GM21381 (cell line): ENCODE results near the gene APOBEC3F.
"Not testable (repeated sequence)": the region's sequence is repeated elsewhere in the genome, so short reads cannot be mapped to it uniquely, and the experiment has no call there.

Experiments
- ATAC-seq: cut with Tn5 transposase; IDR thresholded peaks from one replicate; pipeline ENCODE4 v1.9.1; 2021; ENCODE audit warnings: mild to moderate bottlenecking, moderate library complexity; ENCODE audit not compliant: unreplicated experiment

The APOBEC3F gene

DNA sequence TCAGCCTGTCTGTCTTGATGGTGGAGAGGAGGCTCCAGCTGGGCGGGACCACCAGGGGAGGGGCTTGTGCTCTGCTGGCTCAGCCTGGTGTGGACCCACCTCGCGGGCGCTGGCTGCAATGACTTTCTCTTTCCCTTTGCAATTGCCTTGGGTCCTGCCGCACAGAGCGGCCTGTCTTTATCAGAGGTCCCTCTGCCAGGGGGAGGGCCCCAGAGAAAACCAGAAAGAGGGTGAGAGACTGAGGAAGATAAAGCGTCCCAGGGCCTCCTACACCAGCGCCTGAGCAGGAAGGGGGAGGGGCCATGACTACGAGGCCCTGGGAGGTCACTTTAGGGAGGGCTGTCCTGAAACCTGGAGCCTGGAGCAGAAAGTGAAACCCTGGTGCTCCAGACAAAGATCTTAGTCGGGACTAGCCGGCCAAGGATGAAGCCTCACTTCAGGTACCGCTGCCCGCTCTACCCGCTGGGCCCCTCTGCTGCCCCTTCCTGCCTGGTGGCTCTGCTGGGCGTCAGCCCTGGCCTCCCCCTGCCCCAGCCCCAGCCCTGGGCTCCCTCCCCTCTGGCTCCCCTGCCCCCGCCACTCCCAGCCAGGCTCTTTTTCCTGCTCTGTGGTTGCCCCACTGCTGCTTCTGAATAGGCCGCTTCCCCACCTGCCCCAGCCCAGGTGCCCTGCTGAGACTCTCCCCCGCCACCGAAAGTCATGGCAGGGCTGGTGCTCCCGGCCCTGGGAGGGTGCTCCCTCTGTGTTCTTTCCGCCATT, at the start of gene APOBEC3F:
TSS of gene APOBEC3F (plus strand) at position 327 of the 759 bp plus-strand sequence. CDS start at position 424, 97 bp downstream.
- peak; percentile 82 for ATAC-seq

DNA sequence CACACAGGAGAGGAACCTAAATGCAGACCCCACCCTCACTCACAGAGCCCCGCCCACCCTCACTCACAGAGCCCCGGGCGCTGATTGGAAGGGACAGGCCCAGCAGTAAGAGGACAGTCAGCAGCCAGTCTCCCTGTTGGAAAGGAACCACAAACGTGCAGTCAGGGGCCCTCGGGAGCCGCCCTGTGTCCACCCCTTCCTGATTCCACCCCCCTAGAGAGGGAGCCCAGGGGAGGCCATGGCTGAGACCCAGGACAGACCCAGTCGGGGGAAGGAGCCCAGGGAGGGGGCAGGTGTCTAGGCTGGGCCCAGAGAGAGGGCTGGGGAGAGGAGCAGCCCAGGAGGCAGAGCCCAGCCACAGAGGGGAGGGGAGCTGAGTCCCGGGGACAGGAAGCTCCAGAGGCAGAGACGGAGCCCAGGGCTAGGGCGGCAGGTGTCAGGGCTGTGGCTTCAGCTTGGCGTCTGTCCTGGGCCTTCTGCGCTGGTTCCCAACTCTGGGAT, 47.7 kb upstream of the APOBEC3F start:
- not testable (repeated sequence) for ATAC-seq

DNA sequence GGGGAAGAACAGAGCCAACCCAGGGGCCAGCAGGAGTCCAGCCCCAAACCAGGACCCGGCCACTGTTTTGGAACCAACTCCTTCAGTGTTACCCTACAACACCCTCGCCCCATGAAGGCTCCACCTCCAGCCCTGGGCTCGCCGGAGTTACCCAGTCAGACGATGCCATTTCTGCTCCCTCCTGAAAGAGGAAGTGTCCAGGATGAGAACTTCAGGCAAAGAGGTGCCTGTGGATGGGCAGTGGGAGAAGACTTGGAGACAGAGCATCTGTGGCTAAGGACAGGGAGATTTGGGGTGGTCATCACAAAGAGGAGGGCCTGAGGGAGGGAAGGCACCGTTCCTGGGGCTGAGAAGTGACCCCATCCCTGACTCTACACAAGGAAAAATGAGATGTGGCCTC, 44.6 kb upstream of the APOBEC3F start:
- no peak for ATAC-seq

DNA sequence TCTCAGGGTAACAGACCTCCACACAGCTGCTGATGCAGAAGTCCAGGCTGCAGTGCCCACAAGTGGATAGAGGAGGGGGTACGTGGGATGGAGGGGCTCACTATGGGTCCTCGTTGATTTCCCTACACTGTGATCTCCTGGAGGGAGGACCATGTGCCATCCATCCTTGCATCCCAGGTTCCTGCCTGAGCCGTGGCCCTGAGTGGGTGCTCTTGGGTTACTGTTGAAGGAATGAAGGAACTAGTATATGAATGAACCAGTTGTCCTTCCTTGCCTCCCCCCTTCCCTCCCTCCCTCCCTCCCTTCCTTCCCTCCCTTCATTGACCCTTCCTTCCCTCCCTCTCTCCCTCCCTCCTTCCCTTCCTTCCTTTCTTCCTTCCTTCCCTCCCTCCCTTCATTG, 43.1 kb upstream of the APOBEC3F start:
- ATAC-seq = no peak

DNA sequence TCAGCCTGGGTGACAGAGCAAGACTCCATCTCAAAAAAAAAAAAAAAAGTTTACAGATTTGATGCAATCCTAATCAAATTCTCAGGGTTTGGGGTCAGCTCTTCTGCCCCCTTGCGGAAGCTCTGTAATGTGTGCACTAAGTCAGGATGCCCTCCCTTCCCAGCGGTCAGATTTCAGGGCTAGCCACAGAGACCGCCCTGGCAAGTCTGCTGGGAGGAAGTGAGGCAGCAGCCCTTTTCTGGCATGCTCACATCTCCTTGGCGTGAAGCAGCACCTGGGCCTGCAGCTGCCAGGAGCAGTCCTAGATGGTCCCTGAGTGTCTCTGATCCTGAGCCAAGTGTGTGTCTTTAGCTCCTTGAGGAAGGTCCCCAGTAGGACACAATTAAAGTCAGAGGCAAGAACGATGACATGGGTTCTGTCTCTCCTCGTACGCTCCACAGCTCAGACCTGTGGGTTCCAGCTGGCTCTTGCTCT, 37.5 kb upstream of the APOBEC3F start:
- ATAC-seq = peak; percentile 78

DNA sequence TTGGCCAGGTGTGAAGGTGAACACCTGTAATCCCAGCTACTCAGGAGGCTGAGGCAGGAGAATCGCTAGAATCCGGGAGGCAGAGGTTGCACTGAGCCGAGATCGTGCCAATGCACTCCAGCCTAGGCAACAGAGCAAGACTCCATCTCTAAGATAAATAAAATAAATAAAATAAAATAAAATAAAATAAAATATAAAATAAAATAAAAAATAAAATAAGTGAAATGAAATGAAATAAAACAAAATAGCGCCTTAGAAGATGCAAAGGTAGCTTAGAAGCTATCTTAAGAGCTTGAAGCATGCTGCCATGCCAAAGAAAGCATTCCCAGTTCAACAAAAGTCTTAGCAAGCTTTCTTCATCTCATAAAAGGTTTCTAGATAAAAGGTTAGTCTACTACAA, 33.5 kb upstream of the APOBEC3F start:
- no peak for ATAC-seq

DNA sequence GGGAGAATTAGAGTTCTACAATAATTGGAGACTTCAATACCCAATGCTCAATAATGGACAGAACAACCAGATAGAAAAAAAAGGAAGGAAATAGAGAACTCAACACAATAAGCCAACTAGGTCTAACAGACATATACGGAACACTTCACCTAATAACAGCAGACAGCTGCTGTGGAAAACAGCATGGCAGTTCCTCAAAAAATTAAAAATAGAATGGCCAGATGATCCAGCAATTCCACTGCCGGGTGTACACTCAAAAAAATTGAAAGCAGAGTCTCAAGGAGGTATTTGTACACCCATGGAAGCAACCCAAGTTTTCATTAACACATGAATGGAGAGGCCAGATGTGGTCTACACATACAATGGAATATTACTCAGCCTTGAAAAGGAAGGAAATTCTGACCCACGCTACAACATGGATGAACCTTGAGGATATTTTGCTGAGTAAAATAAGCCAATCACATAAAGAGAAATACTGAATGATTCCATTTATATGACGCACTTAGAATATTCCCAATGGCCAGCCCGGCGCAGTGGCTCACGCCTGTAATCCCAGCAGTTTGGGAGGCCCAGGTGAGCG, 32.3 kb upstream of the APOBEC3F start:
- not testable (repeated sequence) for ATAC-seq

DNA sequence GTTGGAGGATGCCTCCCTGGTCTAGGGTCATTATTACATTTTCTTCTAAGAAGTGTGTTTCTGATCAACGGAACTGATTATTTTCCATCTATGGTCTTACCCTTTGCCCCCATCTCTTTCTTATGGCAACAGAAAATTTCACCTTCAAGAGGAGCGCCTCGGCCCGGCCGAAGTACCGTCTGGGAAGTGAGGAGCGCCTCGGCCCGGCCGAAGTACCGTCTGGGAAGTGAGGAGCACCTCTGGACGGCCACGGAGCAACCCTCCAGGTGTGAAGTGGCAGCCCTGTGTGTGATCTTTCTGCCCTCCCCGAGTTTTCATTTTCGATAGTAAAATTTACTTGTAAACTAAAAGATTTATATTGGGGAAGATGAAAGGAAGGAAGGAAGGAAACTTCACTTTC, 29.7 kb upstream of the APOBEC3F start:
- ATAC-seq = no peak

DNA sequence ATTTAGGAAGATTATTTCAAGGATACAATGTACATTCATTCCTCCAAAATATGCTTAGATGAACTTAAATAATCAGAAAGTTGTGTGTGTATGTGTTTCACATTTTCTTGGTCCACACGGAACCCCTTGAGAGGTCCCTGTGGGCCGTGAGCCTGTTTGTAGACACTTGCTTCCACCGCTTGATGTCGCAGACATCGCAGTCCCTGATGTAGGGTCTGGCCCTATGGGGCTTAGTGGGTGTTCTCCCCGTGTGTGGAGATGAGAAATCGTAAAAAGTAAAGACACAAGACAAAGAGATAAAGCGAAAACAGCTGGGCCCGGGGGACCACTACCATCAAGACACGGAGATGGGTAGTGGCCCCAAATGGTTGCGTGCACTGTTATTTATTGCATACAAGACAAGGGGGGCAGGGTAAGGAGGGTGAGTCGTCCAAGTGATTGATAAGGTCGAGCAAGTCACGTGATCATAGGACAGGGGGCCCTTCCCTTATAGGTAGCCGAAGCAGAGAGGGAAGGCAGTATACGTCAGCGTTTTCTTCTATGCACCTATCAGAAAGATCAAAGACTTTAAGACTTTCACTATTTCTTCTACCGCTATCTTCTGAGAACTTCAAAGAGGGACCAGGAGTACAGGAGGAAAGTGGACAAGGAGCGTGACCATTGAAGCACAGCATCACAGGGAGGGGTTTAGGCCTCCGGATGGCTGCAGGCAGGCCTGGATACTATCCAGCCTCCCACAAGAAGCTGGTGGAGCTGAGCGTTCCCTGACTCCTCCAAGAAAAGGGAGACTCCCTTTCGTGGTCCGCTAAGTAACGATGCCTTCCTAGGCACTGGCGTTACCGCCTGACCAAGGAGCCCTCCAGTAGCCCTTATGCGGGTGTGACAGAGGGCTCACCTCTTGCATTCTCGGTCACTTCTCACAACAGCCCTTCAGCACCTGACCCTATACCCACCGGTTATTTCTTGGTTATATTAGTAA, 27.8 kb upstream of the APOBEC3F start:
- no peak for ATAC-seq

DNA sequence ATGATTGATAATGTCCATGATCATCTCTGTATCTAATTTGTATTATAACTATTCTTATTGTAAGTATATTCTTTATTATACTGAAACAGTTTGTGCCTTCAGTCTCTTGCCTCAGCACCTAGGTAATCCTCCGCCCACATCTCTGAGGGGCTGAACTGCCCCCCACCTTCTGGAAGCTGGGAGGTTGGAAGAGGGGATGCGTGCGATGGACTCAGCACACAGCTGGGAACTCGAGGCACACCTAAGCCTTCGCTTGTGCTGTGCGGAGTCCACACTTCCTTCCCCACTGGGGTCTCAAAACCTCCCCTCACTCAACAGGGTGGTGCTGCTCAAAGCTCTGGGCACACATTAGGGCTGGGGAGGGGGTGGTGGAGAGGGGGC, 27.1 kb upstream of the APOBEC3F start:
- ATAC-seq = not testable (repeated sequence)

DNA sequence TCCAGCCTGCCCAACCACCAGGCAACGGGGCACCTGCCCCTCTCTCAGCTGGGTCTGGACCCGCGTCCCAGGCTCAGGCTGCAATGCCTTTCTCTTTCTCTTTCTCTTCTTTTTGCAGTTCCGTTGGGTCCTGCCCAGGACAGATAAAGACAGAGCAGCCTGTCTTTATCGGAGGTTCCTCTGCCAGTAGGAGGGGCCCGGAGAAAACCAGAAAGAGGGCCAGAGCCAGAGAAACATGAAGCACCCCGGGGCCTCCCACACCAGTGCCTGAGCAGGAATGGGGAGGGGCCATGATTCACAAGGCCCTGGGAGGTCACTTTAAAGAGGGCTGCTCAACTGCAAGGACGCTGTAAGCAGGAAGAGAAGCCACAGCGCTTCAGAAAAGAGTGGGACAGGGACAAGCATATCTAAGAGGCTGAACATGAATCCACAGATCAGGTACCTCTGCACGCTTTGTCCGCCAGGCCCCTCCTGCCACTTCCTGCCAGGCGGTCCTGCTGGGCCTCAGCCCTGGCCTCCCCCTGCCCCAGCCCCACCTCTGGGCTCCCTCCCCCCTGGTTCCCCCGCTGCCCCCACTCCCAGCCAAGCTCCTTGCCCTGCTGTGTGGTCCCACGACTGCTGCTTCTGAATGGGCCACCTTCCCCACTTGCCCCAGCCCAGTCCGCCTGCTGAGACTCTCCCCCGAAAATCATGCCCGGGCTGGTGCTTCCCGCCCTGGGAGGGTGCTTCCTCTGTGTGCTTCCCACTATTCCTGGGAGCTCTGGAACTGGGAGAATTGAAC, 26.5 kb upstream of the APOBEC3F start, which contains the start of gene APOBEC3C:
TSS of gene APOBEC3C (plus strand) at position 316 of the 781 bp plus-strand sequence. CDS start at position 422, 106 bp downstream.
- peak; percentile 81 for ATAC-seq

DNA sequence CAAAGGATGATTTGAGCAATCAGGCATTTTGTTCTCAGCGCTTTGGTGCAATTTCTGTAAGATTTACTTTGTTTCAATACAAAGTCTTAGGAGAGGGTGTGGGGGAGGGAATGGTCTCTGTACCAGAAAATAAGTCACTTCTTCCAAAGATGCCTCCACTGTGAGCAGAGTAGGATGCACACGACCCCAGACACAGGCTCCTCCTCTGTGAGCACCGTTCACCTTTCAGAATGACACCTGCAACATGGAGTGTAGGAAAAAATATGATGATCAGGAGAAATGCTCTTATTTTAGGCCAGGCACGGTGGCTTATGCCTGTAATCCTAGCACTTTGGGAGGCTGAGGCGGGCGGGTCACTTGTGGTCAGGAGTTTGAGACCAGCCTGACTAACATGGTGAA, 25.9 kb upstream of the APOBEC3F start:
- not testable (repeated sequence) for ATAC-seq

DNA sequence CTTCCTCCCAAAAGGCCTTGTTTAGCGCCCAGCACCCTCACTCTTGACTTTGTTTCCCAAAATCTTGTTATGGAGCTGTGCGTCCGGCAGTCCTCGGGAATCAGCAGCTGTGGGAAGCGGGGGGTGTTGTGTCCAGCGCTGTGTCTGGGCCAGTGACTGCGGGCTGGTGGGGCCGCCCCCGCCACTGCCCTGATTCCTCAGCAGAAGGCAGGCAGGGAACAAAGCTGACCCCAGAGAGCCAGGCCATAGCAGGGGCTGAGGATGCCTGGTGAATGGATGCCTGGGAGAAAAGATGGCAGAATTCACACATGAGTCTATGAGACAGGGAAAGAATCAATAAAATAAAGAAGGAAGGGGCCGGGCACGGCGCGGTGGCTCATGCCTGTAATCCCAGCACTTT, 24.1 kb upstream of the APOBEC3F start:
- no peak for ATAC-seq

DNA sequence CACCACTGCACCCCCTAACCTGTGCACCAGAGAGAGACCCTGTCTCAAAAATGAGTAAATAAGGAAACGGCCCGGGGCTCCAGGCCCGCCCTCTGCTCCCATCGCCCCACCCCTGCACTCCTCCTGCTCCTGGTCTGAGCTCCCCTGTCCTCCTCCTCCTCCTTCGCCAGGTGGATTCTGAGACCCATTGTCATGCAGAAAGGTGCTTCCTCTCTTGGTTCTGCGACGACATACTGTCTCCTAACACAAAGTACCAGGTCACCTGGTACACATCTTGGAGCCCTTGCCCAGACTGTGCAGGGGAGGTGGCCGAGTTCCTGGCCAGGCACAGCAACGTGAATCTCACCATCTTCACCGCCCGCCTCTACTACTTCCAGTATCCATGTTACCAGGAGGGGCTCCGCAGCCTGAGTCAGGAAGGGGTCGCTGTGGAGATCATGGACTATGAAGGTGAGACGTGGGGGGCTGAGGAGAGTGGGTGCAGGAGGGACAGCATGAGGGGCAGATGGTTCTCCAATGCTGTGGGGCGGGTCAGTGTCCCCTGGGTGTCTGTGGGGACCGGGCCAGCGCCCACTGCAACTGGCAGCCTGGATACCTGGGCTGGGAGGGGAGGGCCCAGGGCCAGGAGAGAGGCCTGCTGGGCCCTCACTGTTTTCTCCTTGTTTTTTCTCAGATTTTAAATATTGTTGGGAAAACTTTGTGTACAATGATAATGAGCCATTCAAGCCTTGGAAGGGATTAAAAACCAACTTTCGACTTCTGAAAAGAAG, 22.9 kb upstream of the APOBEC3F start:
- ATAC-seq = no peak

DNA sequence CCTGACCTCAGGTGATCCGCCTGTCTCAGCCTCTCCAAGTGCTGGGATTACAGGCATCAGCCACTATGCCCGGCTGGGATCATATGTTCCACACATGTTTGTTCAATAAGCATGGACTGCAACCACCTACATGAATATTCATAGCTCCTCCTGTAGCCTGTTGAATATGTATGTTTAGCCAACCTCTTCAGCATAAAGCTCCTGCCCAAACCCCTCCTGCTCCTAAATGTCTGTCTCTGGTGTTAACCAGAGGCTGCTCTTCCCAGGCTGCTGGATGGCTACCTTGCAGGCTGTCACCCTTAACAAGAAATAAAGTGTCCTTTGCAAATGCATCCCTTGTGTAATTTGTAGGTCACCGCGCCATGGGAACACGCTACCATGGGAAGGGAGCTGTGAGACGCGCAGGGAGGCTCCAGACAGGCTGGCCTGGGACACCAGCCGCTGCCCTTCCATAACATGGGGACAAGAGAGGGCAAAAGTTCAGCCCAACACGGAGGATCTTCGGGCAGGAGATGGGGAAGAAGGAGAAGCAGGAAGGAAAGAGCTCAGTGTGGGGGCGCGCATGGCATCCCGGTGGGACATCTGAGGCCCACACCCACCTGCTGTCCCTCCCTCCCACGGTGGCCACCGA, 20.5 kb upstream of the APOBEC3F start:
- not testable (repeated sequence) for ATAC-seq

DNA sequence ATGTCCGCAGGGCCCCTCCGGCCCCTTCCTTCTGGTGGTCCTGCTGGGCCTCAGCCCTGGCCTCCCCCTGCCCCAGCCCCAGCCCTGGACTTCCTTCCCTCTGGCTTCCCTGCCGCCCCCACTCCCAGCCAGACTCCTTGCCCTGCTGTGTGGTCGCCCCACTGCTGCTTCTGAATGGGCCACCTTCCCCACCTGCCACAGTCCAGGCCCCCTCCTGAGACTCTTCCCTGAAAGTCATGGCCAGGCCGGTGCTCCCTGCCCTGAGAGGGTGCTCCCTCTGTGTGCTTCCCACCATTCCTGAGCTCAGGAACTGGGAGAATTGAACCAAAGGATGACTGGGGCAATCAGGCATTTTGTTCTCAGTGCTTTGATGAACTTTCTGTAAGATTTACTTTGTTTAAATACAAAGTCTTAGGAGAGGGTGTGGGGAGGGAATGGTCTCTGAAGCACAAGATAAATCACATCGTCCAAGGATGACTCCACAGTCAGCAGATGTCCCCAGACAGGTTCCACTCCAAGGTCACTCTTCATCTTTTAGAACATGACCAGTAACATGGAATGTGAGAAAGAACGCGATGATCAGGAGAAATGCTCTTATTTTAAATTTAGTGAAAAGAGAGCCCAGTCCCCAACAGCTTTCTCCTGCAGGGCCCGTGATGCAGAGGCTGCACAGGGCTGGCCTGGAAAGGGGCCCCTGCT, 19.0 kb upstream of the APOBEC3F start:
- no peak for ATAC-seq

DNA sequence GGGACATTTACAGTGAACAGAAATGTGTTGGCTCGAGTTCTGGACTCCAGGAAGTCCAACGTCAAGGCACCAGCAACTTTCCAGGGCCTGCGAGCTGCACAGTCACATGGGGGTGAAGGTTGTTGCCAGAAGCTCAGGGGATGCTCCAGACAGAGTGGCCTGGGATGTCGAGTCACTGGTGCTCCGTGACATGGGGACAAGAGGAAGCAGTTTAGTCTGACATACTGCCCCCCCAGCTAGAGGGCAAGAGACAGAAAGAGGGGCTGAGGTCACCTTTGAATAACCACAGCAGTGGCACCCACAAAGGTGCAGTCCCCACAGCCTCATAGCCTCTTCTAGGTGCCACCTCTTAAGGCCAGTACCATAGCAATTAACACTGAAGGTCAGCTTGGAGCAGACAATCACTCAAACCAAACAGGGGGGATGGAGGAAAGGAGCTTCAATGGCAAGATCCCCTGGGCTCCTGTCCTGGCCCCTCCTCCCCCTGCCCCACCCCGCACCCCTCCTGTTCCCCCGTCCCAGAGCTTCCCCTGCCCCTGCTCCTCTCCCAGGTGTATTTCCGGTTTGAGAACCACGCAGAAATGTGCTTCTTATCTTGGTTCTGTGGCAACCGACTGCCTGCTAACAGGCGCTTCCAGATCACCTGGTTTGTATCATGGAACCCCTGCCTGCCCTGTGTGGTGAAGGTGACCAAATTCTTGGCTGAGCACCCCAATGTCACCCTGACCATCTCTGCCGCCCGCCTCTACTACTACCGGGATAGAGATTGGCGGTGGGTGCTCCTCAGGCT, 15.9 kb upstream of the APOBEC3F start:
- ATAC-seq = no peak
